Panc1 (cell line): ENCODE results near the gene SCP2. TPM values are rescaled to one million over a fixed set of nuclear protein-coding genes. Genes with fewer than 3 reads are reported as not detected.

ENCODE experiments used
- ATAC-seq: fragments of 200-7000 bp; cut with Tn5 transposase; 2 replicates; pipeline ENCODE4 v1.9.1; 2020; ENCODE audit warnings: mild to moderate bottlenecking, moderate library complexity
- BruUV-seq: library from RNA; stranded (reverse); fragments of 400-500 nt; replicated peaks from 2 replicates; lab custom pipeline; 2021; lab: Mats Ljungman, UMichigan
- CTCF ChIA-PET: fragments of 300-600 bp; sonication (Branson Sonifier 250); formaldehyde crosslinking; loops from one replicate; lab custom pipeline; 2022; ENCODE audit warnings: antibody characterized with exemption; lab: Charles Lee
- POLR2A ChIA-PET: fragments of 300-600 bp; sonication (Branson Sonifier 250); formaldehyde crosslinking; loops from one replicate; lab custom pipeline; 2022; ENCODE audit warnings: antibody characterized with exemption; lab: Charles Lee
- DNase-seq: peaks from one replicate; pipeline ENCODE4 v3.0.0-alpha.2; 2010; ENCODE audit warnings: low read depth, low spot score
- H3K27ac ChIP-seq: 2 replicates; pipeline ENCODE4 v1.5.1; 2011; ENCODE audit warnings: mild to moderate bottlenecking, low read length, inconsistent platforms
- H3K27me3 ChIP-seq: fragments of 200-500 bp; sonication (Bioruptor generic); 2 replicates; pipeline ENCODE4 v1.6.0; 2014; ENCODE audit warnings: low read length, inconsistent platforms; ENCODE audit not compliant: control insufficient read depth, insufficient read depth
- H3K36me3 ChIP-seq: fragments of 200-500 bp; sonication (Bioruptor generic); 2 replicates; pipeline ENCODE4 v1.5.1; 2014; ENCODE audit warnings: inconsistent platforms, mild to moderate bottlenecking, low read length, moderate library complexity; ENCODE audit not compliant: control insufficient read depth, insufficient read depth
- H3K4me1 ChIP-seq: 2 replicates; pipeline ENCODE4 v1.5.1; 2011; ENCODE audit warnings: inconsistent platforms, mild to moderate bottlenecking, low read length, moderate library complexity; ENCODE audit not compliant: control insufficient read depth, insufficient read depth
- H3K4me3 ChIP-seq, 2 experiments: 2 replicates each; pipeline ENCODE4 v1.5.1; 2011 to 2012; ENCODE audit warnings: low read depth in 2 of 2, low read length in 2 of 2, mild to moderate bottlenecking in 2 of 2, inconsistent platforms in 1 of 2, moderate library complexity in 1 of 2
- H3K9me3 ChIP-seq: fragments of 200-500 bp; sonication (Bioruptor generic); 2 replicates; pipeline ENCODE4 v1.5.1; 2014; ENCODE audit warnings: low read depth, mild to moderate bottlenecking, inconsistent platforms, low read length, moderate library complexity; ENCODE audit not compliant: control insufficient read depth, insufficient read depth
- POLR2AphosphoS5 ChIP-seq: IDR thresholded peaks from 2 replicates; pipeline ENCODE4 v1.6.1; 2012; ENCODE audit warnings: mild to moderate bottlenecking, low read depth, low read length, moderate library complexity
- SIN3A ChIP-seq: IDR thresholded peaks from 2 replicates; pipeline ENCODE4 v1.6.1; 2012; ENCODE audit warnings: low read depth, mild to moderate bottlenecking, low read length, moderate library complexity, borderline replicate concordance; ENCODE audit not compliant: insufficient read depth
- TCF7L2 ChIP-seq: IDR thresholded peaks from 2 replicates; pipeline ENCODE4 v1.6.1; 2011; ENCODE audit warnings: mild to moderate bottlenecking, low read depth, low read length, inconsistent platforms
- in situ Hi-C: cut with HindIII; loops from 2 replicates; pipeline ENCODE4 v1.10.0; 2016; ENCODE audit warnings: low sequenced_read_pairs, low pct_unique_long_range_greater_than_20kb
- intact Hi-C: fragments of 100-400 bp; cut with micrococcal nuclease; formaldehyde crosslinking; loops from one replicate; pipeline ENCODE4 v1.10.0; 2022; ENCODE audit not compliant: unreplicated experiment
- total RNA-seq: library from RNA; stranded (reverse); gene quantifications from one replicate; pipeline ENCODE4 v1.2.1, GENCODE V29; 2021; ENCODE audit not compliant: unreplicated experiment
- TF ChIP-seq, protein P1 (sequence below), 2 experiments: IDR thresholded peaks; 2 replicates each; pipeline ENCODE4 v1.6.1; 2011 to 2012; ENCODE audit warnings: low read depth in 2 of 2, control low read depth in 1 of 2, low read length in 1 of 2, mild to moderate bottlenecking in 1 of 2, moderate library complexity in 1 of 2; ENCODE audit not compliant: insufficient read depth in 1 of 2
- TF ChIP-seq, protein P2 (sequence below): fragments of 450-650 bp; IDR thresholded peaks from 2 replicates; pipeline ENCODE4 v1.5.1; 2017; ENCODE audit warnings: mild to moderate bottlenecking

The SCP2 gene
- total RNA-seq, 1 experiment from 2014 or later = 88.7 TPM

DNA sequence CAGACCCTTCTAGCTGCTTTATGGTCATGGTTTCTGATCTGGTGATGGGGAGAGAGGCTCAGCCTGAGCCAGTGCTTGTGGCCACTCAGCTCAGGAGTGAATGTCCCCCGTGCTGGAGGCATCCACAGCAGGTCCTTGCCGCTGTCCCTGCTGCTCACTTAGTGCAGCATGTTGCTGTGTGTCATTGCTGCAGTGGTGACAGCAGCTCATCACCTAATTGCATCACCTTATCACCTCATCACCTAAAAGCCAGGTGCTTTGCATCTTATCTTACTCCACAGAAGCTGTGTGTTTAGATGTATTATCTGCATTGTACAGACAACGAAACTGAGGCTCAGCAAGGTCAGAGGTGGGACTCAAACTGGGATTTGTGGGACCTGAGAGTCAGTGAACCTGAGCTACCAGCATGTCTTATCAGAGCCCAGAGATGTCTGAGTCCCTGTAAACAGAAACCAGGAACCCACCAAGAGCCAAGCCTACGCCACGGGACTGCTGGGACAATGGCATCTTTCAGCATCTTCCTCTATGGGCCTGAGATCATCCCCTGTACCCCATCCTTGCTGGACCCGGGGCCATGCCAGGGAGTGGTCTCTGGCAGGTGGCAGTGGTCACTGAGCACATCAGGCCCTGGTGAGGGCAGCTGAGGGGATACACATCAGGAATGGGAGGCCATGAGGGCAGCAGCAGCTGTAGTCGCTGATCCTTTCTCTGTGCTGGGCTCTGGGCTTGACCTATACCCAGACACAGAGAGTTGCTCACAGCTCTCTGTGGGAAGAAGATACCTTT, 141.4 kb downstream of the SCP2 start:
- H3K27ac ChIP-seq = no peak overlapping the region
- POLR2A ChIA-PET = interaction anchor here (0.6 kb wide), 1 partner anchor 64 kb away, joined by 3 read pairs; no protein-coding TSS in a partner anchor
- in situ Hi-C loops = no loop called here
- intact Hi-C loops = no loop called here
- H3K4me1 ChIP-seq = no peaks in the 10 kb centered on the region
- TF ChIP-seq SIN3A = no peak
- no peak for TF ChIP-seq POLR2AphosphoS5
- TF ChIP-seq, protein P1, sequence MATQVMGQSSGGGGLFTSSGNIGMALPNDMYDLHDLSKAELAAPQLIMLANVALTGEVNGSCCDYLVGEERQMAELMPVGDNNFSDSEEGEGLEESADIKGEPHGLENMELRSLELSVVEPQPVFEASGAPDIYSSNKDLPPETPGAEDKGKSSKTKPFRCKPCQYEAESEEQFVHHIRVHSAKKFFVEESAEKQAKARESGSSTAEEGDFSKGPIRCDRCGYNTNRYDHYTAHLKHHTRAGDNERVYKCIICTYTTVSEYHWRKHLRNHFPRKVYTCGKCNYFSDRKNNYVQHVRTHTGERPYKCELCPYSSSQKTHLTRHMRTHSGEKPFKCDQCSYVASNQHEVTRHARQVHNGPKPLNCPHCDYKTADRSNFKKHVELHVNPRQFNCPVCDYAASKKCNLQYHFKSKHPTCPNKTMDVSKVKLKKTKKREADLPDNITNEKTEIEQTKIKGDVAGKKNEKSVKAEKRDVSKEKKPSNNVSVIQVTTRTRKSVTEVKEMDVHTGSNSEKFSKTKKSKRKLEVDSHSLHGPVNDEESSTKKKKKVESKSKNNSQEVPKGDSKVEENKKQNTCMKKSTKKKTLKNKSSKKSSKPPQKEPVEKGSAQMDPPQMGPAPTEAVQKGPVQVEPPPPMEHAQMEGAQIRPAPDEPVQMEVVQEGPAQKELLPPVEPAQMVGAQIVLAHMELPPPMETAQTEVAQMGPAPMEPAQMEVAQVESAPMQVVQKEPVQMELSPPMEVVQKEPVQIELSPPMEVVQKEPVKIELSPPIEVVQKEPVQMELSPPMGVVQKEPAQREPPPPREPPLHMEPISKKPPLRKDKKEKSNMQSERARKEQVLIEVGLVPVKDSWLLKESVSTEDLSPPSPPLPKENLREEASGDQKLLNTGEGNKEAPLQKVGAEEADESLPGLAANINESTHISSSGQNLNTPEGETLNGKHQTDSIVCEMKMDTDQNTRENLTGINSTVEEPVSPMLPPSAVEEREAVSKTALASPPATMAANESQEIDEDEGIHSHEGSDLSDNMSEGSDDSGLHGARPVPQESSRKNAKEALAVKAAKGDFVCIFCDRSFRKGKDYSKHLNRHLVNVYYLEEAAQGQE (IDR thresholded peaks at IDR 0.05; ENCODE audit: insufficient read depth in 1 of 2, low read depth in 2 of 2, low read length in 1 of 2) = no peak
- TF ChIP-seq, protein P2, sequence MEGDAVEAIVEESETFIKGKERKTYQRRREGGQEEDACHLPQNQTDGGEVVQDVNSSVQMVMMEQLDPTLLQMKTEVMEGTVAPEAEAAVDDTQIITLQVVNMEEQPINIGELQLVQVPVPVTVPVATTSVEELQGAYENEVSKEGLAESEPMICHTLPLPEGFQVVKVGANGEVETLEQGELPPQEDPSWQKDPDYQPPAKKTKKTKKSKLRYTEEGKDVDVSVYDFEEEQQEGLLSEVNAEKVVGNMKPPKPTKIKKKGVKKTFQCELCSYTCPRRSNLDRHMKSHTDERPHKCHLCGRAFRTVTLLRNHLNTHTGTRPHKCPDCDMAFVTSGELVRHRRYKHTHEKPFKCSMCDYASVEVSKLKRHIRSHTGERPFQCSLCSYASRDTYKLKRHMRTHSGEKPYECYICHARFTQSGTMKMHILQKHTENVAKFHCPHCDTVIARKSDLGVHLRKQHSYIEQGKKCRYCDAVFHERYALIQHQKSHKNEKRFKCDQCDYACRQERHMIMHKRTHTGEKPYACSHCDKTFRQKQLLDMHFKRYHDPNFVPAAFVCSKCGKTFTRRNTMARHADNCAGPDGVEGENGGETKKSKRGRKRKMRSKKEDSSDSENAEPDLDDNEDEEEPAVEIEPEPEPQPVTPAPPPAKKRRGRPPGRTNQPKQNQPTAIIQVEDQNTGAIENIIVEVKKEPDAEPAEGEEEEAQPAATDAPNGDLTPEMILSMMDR = no peak
- no peak for TF ChIP-seq TCF7L2
- no peaks in the 10 kb centered on the region for H3K9me3 ChIP-seq
- BruUV-seq = no TSS peak
- no peak overlapping the region for H3K4me3 ChIP-seq
- CTCF ChIA-PET = no interaction called here
- DNase-seq = no peak
- no peaks in the 10 kb centered on the region for H3K36me3 ChIP-seq
- no peaks in the 10 kb centered on the region for H3K27me3 ChIP-seq
- ATAC-seq = no peak

DNA sequence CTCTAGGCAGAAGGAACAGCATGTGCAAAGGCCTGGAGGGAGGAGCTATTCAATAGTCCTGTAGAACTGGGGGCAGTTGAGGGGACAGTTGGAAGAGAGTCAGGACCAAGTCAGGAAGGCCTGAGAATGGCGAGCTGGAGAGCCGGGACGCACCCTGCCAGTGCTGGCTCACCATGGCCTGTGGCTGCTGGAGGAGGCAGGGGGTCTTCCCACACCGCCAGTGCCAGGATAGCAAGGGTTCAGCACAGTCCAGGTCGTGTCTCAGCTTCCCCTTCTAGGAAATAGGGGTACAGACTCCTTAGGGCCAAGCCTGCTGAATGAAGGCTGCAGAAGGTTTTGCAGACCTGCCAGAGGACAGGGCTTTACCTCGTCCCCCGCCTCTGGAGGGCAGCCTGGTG, 142.2 kb downstream of the SCP2 start:
- H3K9me3 ChIP-seq = no peaks in the 10 kb centered on the region
- H3K4me1 ChIP-seq = no peaks in the 10 kb centered on the region
- DNase-seq (no peak), ATAC-seq (no peak)
- POLR2A ChIA-PET = no interaction called here
- H3K27me3 ChIP-seq = no peaks in the 10 kb centered on the region
- BruUV-seq = no TSS peak
- no peak overlapping the region for H3K27ac ChIP-seq
- intact Hi-C loops = no loop called here
- H3K4me3 ChIP-seq = no peak overlapping the region
- TF ChIP-seq POLR2AphosphoS5 = no peak
- TF ChIP-seq TCF7L2 = no peak
- TF ChIP-seq, protein P2 = no peak
- no peak for TF ChIP-seq SIN3A
- TF ChIP-seq, protein P1 (IDR thresholded peaks at IDR 0.05; ENCODE audit: insufficient read depth in 1 of 2, low read depth in 2 of 2, low read length in 1 of 2) = no peak
- H3K36me3 ChIP-seq = no peaks in the 10 kb centered on the region
- CTCF ChIA-PET = no interaction called here
- in situ Hi-C loops = no loop called here
